ENCODE data around the gene DOK7.

GRCh38 chr4:3476341-3476747 is 13.2 kb downstream of the DOK7 start:
- TF ChIP-seq ZNF274 (IDR thresholded peaks at IDR 0.05; ENCODE audit: low read depth, low read length) (no peak), YY1 (IDR thresholded peaks at IDR 0.05; ENCODE audit: insufficient read depth, insufficient read length) (no peak), SUZ12 (IDR thresholded peaks at IDR 0.05; ENCODE audit: extremely low read depth, insufficient read depth, insufficient read length) (no peak)
